Neuronal stem cell (in vitro differentiated cells): ENCODE measurements around the gene C16orf89.
"Not testable (repeated sequence)": the region's sequence is repeated elsewhere in the genome, so short reads cannot be mapped to it uniquely, and the experiment has no call there.

Experiments used
- DNase-seq: peaks from one replicate; pipeline ENCODE4 v3.0.0-alpha.2; 2013; ENCODE audit warnings: low spot score
- H2AFZ ChIP-seq: one replicate; pipeline ENCODE4 v1.6.1; 2013; ENCODE audit warnings: mild to moderate bottlenecking, low read length, inconsistent platforms
- H2AK5ac ChIP-seq: 2 replicates; pipeline ENCODE4 v1.6.1; 2013; ENCODE audit warnings: low read depth, mild to moderate bottlenecking, inconsistent platforms, low read length, moderate library complexity, mixed read lengths
- H2BK120ac ChIP-seq: 2 replicates; pipeline ENCODE4 v1.6.1; 2013; ENCODE audit warnings: low read depth, mild to moderate bottlenecking, inconsistent platforms, low read length, moderate library complexity, mixed read lengths
- H2BK12ac ChIP-seq: one replicate; pipeline ENCODE4 v1.6.1; 2013; ENCODE audit warnings: low read length, inconsistent platforms
- H2BK15ac ChIP-seq: 2 replicates; pipeline ENCODE4 v1.6.1; 2013; ENCODE audit warnings: mild to moderate bottlenecking, low read length, inconsistent platforms, mixed read lengths
- H2BK5ac ChIP-seq: one replicate; pipeline ENCODE4 v1.6.1; 2013; ENCODE audit warnings: inconsistent platforms, mild to moderate bottlenecking, low read length, moderate library complexity
- H3K14ac ChIP-seq: one replicate; pipeline ENCODE4 v1.6.1; 2013; ENCODE audit warnings: low read length, inconsistent platforms
- H3K18ac ChIP-seq: 2 replicates; pipeline ENCODE4 v1.6.1; 2013; ENCODE audit warnings: low read length, inconsistent platforms
- H3K23ac ChIP-seq: 2 replicates; pipeline ENCODE4 v1.6.1; 2013; ENCODE audit warnings: low read depth, mild to moderate bottlenecking, mixed read lengths, low read length, inconsistent platforms; ENCODE audit not compliant: poor library complexity
- H3K27ac ChIP-seq: replicated peaks from 3 replicates; pipeline ENCODE4 v1.5.1; 2013; ENCODE audit warnings: low read length, inconsistent platforms
- H3K27me3 ChIP-seq, 3 experiments: 2 replicates each; pipeline ENCODE4 v1.6.1; 2013; ENCODE audit warnings: low read length in 3 of 3, mild to moderate bottlenecking in 2 of 3, inconsistent platforms in 1 of 3, low read depth in 1 of 3, mixed read lengths in 1 of 3, moderate library complexity in 1 of 3; ENCODE audit not compliant: control insufficient read depth in 3 of 3, insufficient read depth in 3 of 3
- H3K36me3 ChIP-seq, 2 donors: replicated peaks in 1 of 2; 2 replicates each; pipeline ENCODE4 v1.6.1; 2013; ENCODE audit warnings: low read length in 2 of 2; ENCODE audit not compliant: control insufficient read depth in 2 of 2, insufficient read depth in 2 of 2
- H3K4ac ChIP-seq: 2 replicates; pipeline ENCODE4 v1.6.1; 2013; ENCODE audit warnings: inconsistent platforms, mild to moderate bottlenecking, low read length, moderate library complexity
- H3K4me1 ChIP-seq, 2 donors: 1 replicate in 1 of 2; 2 replicates in 1 of 2; pipeline ENCODE4 v1.6.1; 2013; ENCODE audit warnings: low read length in 2 of 2, low read depth in 1 of 2; ENCODE audit not compliant: control insufficient read depth in 2 of 2, insufficient read depth in 1 of 2
- H3K4me2 ChIP-seq: one replicate; pipeline ENCODE4 v1.6.1; 2013; ENCODE audit warnings: mild to moderate bottlenecking, low read length, inconsistent platforms; ENCODE audit not compliant: insufficient read depth, poor library complexity, severe bottlenecking
- H3K4me3 ChIP-seq, 2 donors: 2 replicates each; pipeline ENCODE4 v1.5.1; 2013; ENCODE audit warnings: low read length in 2 of 2, mild to moderate bottlenecking in 2 of 2, inconsistent platforms in 1 of 2, moderate library complexity in 1 of 2
- H3K79me1 ChIP-seq: one replicate; pipeline ENCODE4 v1.6.1; 2013; ENCODE audit warnings: low read depth, mild to moderate bottlenecking, inconsistent platforms, low read length, moderate library complexity
- H3K9ac ChIP-seq: one replicate; pipeline ENCODE4 v1.6.1; 2013; ENCODE audit warnings: mild to moderate bottlenecking, low read depth, low read length, inconsistent platforms; ENCODE audit not compliant: poor library complexity
- H3K9me3 ChIP-seq, 2 donors: replicated peaks in 1 of 2; 2 replicates each; pipeline versions ENCODE3 to v1.6.1; 2013; ENCODE audit warnings: low read length in 2 of 2, mild to moderate bottlenecking in 2 of 2, inconsistent platforms in 1 of 2, low read depth in 1 of 2, mixed read lengths in 1 of 2, moderate library complexity in 1 of 2; ENCODE audit not compliant: control insufficient read depth in 2 of 2, insufficient read depth in 1 of 2
- H4K8ac ChIP-seq: one replicate; pipeline ENCODE4 v1.6.1; 2013; ENCODE audit warnings: low read depth, mild to moderate bottlenecking, inconsistent platforms, low read length, moderate library complexity
- H4K91ac ChIP-seq: one replicate; pipeline ENCODE4 v1.6.1; 2013; ENCODE audit warnings: low read length, low read depth, mild to moderate bottlenecking, inconsistent platforms; ENCODE audit not compliant: poor library complexity
- WGBS, 2 donors: extraction: QIAGEN DNeasy Blood & Tissue Kit; methylation state at CpG; one replicate each; pipeline ENCODE4 v1.1.7; 2013; ENCODE audit warnings: missing lambda C conversion rate in 2 of 2, mixed read lengths in 1 of 2; ENCODE audit not compliant: insufficient read length in 2 of 2, insufficient replicate concordance in 1 of 2; ENCODE audit errors: extremely low coverage in 2 of 2; 5-methylcytosine and 5-hydroxymethylcytosine counted together

C16orf89 gene

DNA sequence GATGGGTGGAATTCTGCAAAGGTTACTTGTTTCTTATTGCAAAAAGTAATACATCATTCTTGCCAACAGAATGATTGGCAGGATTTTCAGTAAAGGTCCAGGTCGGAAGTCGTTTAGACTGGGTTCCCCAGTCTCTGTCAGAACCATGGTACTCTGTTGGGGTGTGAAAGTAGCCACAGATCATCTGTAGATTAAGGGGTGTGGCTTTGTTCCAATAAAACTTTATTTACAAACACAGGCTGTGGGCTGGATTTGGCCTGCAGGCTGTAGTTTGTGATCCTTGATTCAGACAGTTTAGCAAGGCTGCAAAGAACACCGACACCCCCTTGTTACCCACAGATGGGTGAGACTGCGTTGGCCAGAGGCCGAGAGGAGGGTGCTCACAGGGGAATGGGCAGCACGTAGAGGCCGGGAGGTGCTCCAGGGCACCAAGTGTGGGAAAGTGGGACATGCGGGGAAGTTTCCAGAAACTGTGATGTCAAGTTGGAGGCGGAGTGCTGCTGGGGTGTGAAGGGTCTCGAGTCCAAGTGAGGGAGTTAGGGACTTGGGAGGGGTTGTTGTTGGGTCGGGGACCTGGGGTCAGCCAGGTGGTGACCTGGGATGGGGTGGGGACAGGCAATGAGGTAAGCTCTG, 18.5 kb upstream of the C16orf89 start:
- not testable (repeated sequence) for H2BK120ac ChIP-seq, H3K79me1 ChIP-seq, H3K4me1 ChIP-seq, H3K27me3 ChIP-seq, H3K9ac ChIP-seq, H2AK5ac ChIP-seq, H3K4me3 ChIP-seq, H3K4me2 ChIP-seq, H3K27ac ChIP-seq, H3K9me3 ChIP-seq, H2BK15ac ChIP-seq, H3K4ac ChIP-seq, H4K8ac ChIP-seq, H2BK12ac ChIP-seq, H2BK5ac ChIP-seq, H2AFZ ChIP-seq, H3K14ac ChIP-seq, H4K91ac ChIP-seq, H3K18ac ChIP-seq, H3K23ac ChIP-seq, DNase-seq
- no CpG with 5 or more reads among the region's 11 CpGs for WGBS, 2 donors
- peaks cover 3 to 21% of the 10 kb centered on the region in 2 donors for H3K36me3 ChIP-seq

DNA sequence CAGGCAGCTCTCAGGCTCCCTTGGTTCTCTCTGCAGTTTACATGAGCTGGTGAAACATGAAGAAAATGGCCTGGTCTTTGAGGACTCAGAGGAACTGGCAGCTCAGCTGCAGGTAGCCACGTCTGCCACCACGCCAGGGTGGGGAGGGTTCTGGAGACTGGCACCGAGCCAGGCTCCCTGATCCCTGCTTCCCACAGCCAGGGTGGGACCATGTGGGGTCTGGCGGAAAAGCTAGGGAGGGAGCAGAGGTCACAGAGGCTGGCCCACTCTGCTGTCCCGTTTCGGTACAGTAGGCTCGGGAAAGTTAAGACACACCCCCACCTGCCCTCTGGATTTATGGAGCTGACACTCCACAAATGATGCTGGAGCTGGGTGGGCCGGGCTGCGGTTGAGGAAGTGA, 17.9 kb upstream of the C16orf89 start:
- not testable (repeated sequence) for H3K79me1 ChIP-seq, H3K4ac ChIP-seq, H3K4me3 ChIP-seq, H3K27me3 ChIP-seq, H3K9me3 ChIP-seq, H3K9ac ChIP-seq, H3K14ac ChIP-seq, H3K4me2 ChIP-seq, H3K4me1 ChIP-seq, H4K8ac ChIP-seq, H2AK5ac ChIP-seq, H4K91ac ChIP-seq, H2BK120ac ChIP-seq, H2BK12ac ChIP-seq, H3K23ac ChIP-seq, H2BK15ac ChIP-seq, DNase-seq, H3K18ac ChIP-seq, H3K27ac ChIP-seq, H2AFZ ChIP-seq, H2BK5ac ChIP-seq
- H3K36me3 ChIP-seq: peaks cover 3 to 18% of the 10 kb centered on the region in 2 donors
- WGBS, 2 donors: no CpG with 5 or more reads among the region's 9 CpGs

DNA sequence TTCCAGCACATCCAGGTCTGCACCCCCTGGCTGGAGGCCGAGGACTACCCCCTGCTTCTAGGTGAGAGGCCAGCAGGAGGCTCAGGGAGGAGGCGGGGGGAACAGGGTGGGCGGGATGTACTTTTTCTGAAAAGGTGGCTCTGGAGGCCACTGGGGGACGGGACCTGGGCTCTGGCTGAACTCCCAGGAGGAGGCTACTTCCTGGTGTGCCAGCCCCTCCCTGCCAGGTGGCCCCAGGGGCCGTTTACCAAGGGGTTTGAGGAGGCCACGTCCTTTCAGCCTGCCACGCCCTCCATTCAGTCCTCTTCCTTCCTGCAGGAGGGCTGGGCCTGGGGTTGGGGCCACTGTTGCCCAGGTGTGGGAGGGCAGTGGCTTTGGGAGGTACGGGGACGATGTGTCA, 15.2 kb upstream of the C16orf89 start:
- H2BK5ac ChIP-seq, H3K23ac ChIP-seq, H3K9ac ChIP-seq, H2BK120ac ChIP-seq, H3K18ac ChIP-seq, H3K9me3 ChIP-seq, H3K14ac ChIP-seq, H2AFZ ChIP-seq, H3K79me1 ChIP-seq, H4K8ac ChIP-seq, H3K4me3 ChIP-seq, H3K27me3 ChIP-seq, H3K4me1 ChIP-seq, DNase-seq, H2BK15ac ChIP-seq, H3K4ac ChIP-seq, H3K27ac ChIP-seq, H4K91ac ChIP-seq, H2BK12ac ChIP-seq, H2AK5ac ChIP-seq, H3K4me2 ChIP-seq: not testable (repeated sequence)
- no CpG with 5 or more reads among the region's 9 CpGs for WGBS, 2 donors
- peaks cover 10 to 15% of the 10 kb centered on the region in 2 donors for H3K36me3 ChIP-seq

DNA sequence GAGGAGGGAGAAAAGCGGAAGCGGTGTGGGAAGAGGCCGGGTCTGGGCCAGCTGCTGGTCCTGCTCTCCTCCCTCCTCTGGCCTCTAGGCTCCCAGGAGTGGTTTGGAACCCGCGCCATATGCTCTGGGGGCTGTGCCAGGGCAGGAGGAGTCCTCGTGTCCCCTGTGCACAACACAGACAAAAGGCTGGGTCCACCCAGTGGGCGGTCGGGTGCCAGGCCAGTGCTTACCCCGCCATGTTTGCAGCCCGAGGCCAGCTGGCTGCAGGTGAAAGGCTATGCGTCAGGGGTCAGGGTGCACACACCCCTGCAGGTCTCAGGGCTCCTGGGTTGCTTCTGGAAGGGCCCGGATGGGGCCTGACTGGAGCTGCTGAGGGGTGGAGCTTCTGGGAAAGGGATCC, 14.7 kb upstream of the C16orf89 start:
- H3K9me3 ChIP-seq, H2BK15ac ChIP-seq, H3K79me1 ChIP-seq, H4K91ac ChIP-seq, H3K9ac ChIP-seq, H2BK12ac ChIP-seq, H3K18ac ChIP-seq, H3K27me3 ChIP-seq, H3K14ac ChIP-seq, H3K23ac ChIP-seq, H3K4me3 ChIP-seq, H2BK120ac ChIP-seq, H4K8ac ChIP-seq, H2BK5ac ChIP-seq, H2AFZ ChIP-seq, H3K27ac ChIP-seq, H3K4ac ChIP-seq, H3K4me2 ChIP-seq, H2AK5ac ChIP-seq, DNase-seq, H3K4me1 ChIP-seq: not testable (repeated sequence)
- H3K36me3 ChIP-seq: peaks cover 12 to 20% of the 10 kb centered on the region in 2 donors
- no CpG with 5 or more reads among the region's 12 CpGs for WGBS, 2 donors
